Left cardiac atrium (tissue), 4 donors: ENCODE results near the gene XXYLT1. TPM values are rescaled to one million over a fixed set of nuclear protein-coding genes. Genes with fewer than 3 reads are reported as not detected.
A peak's percentile ranks its signal among the peaks of the same experiment; 100 is the strongest.

Experiments used
- ATAC-seq, 2 donors: fragments of 200-7000 bp; cut with Tn5 transposase; one replicate each; pipeline ENCODE4 v1.9.1; 2020; ENCODE audit warnings: mild to moderate bottlenecking in 2 of 2, moderate library complexity in 2 of 2
- DNase-seq: peaks from one replicate; pipeline ENCODE4 v3.0.0-alpha.2; 2020
- intact Hi-C, 2 donors: fragments of 100-400 bp; cut with DNase I; formaldehyde crosslinking; loops; one replicate each; pipeline versions ENCODE4 v1.14.1 to v1.15.1; 2022 to 2023
- total RNA-seq, 2 donors: library from RNA; stranded (reverse); fragmentation: NEBNext Ultra II Directional; extraction: Animal tissue kit (Norgen Biotek cat#: 25700); gene quantifications; one replicate each; pipeline ENCODE4 v1.2.1, GENCODE V29; 2021
- donor health status: DM: no; HTN: yes; CAD: no.
- donor health status: DM: no; HTN: yes; CAD: no; lungs with severe emphysema.
- donor health status: DM: yes; HTN: yes; CAD: no.
- donor health status: Dilated cardiomyopathy.

XXYLT1 gene
- total RNA-seq, 2 donors from 2014 or later: 4.2 to 8.8 TPM

- DNase-seq (no peak), ATAC-seq (no peak)
- intact Hi-C loops: no loop called here
These were observed 197.9 kb downstream of the XXYLT1 start for GRCh38 chr3:195072916-195073564.

GRCh38 chr3:195071916-195072820, 198.8 kb downstream of the XXYLT1 start:
- ATAC-seq (no peak), DNase-seq (no peak)
- intact Hi-C loops: no loop called here

- ATAC-seq: no peak
- no peak for DNase-seq
- intact Hi-C loops: no loop called here
These were observed 199.8 kb downstream of the XXYLT1 start for GRCh38 chr3:195071011-195071728.

GRCh38 chr3:195070336-195070735, 200.6 kb downstream of the XXYLT1 start:
- no peak for DNase-seq
- no peak for ATAC-seq
- intact Hi-C loops: no loop called here

- DNase-seq: no peak
- no peak for ATAC-seq
- intact Hi-C loops: no loop called here
These were observed 201.3 kb downstream of the XXYLT1 start for GRCh38 chr3:195069501-195070251.

- no peak for DNase-seq
- intact Hi-C loops: no loop called here
- no peak for ATAC-seq
These were observed 202.6 kb downstream of the XXYLT1 start for GRCh38 chr3:195068084-195069080.

- DNase-seq (peak; percentile 21), ATAC-seq (peak in 1 of 2 donors; percentile 50)
- intact Hi-C loops: no loop called here
These were observed 204.5 kb downstream of the XXYLT1 start for GRCh38 chr3:195066441-195066841.

GRCh38 chr3:195065864-195066185, 205.1 kb downstream of the XXYLT1 start:
- DNase-seq: peak; percentile 18
- intact Hi-C loops: no loop called here

GRCh38 chr3:195065142-195065863, 205.7 kb downstream of the XXYLT1 start:
- intact Hi-C loops: no loop called here
- ATAC-seq: peak; percentile 47 to 60
- peak; percentile 28 for DNase-seq

More at GRCh38 chr3:195065864-195066185, 205.1 kb downstream of the XXYLT1 start:
- ATAC-seq: peak in 1 of 2 donors; percentile 4

- no peak for ATAC-seq
- intact Hi-C loops: no loop called here
These were observed 206.5 kb downstream of the XXYLT1 start for GRCh38 chr3:195064300-195064931.

GRCh38 chr3:195063581-195064193, 207.3 kb downstream of the XXYLT1 start:
- intact Hi-C loops: no loop called here
- ATAC-seq (no peak), DNase-seq (peak; percentile 7)

More at GRCh38 chr3:195064300-195064931, 206.5 kb downstream of the XXYLT1 start:
- DNase-seq: peak; percentile 8

- intact Hi-C loops: no loop called here
- DNase-seq (peak; percentile 11), ATAC-seq (no peak)
These were observed 208.0 kb downstream of the XXYLT1 start for GRCh38 chr3:195062866-195063540.

- ATAC-seq: no peak
- intact Hi-C loops: no loop called here
These were observed 209.0 kb downstream of the XXYLT1 start for GRCh38 chr3:195061756-195062655.

GRCh38 chr3:195060531-195061291, 210.2 kb downstream of the XXYLT1 start:
- ATAC-seq (peak in 1 of 2 donors; percentile 17), DNase-seq (peak; percentile 16)
- intact Hi-C loops: no loop called here

More at GRCh38 chr3:195061756-195062655, 209.0 kb downstream of the XXYLT1 start:
- peak; percentile 8 for DNase-seq
